Breast epithelium (tissue), 4 donors: ENCODE measurements around the gene P2RX3. TPM values are rescaled to one million over a fixed set of nuclear protein-coding genes. Genes with fewer than 3 reads are reported as not detected.

Experiments
- DNase-seq, 2 donors: peaks; one replicate each; pipeline ENCODE4 v3.0.0-alpha.2; 2019; ENCODE audit warnings: low spot score in 2 of 2
- H3K27ac ChIP-seq, 2 donors: fragments of 200-600 bp; sonication (generic) in 1 of 2; one replicate each; pipeline ENCODE4 v1.5.1; 2016 to 2019; ENCODE audit warnings: mild to moderate bottlenecking in 1 of 2
- H3K27me3 ChIP-seq, 2 donors: fragments of 200-600 bp; sonication (generic) in 1 of 2; one replicate each; pipeline versions ENCODE4 v1.5.1 to v1.6.0; 2017 to 2019; ENCODE audit warnings: control low read depth in 1 of 2, mild to moderate bottlenecking in 1 of 2
- H3K36me3 ChIP-seq: fragments of 200-600 bp; one replicate; pipeline ENCODE4 v1.5.1; 2019
- H3K4me1 ChIP-seq, 2 donors: fragments of 200-600 bp; sonication (generic); one replicate each; pipeline ENCODE4 v1.5.1; 2016 to 2019; ENCODE audit warnings: control low read depth in 1 of 2
- H3K4me3 ChIP-seq, 3 donors: fragments of 200-600 bp; sonication (generic); 1 replicate in 2 of 3; 2 replicates in 1 of 3; pipeline ENCODE4 v1.5.1; 2016 to 2019; ENCODE audit warnings: mild to moderate bottlenecking in 3 of 3, moderate library complexity in 2 of 3
- H3K9me3 ChIP-seq, 2 donors: fragments of 200-600 bp; sonication (generic) in 1 of 2; one replicate each; pipeline ENCODE4 v1.5.1; 2016 to 2019; ENCODE audit warnings: control low read depth in 1 of 2
- POLR2A ChIP-seq: fragments of 450-650 bp; IDR thresholded peaks from one replicate; pipeline ENCODE4 v1.6.1; 2016; ENCODE audit warnings: antibody characterized with exemption, mild to moderate bottlenecking, moderate library complexity
- POLR2AphosphoS5 ChIP-seq, 3 donors: sonication (generic); formaldehyde crosslinking; IDR thresholded peaks; one replicate each; pipeline ENCODE4 v1.6.1; 2017; ENCODE audit warnings: antibody characterized with exemption in 3 of 3
- intact Hi-C: fragments of 100-400 bp; cut with DNase I; formaldehyde crosslinking; loops from one replicate; pipeline ENCODE4 v1.15.1; 2023; ENCODE audit warnings: low total_unique reads
- total RNA-seq, 3 donors: library from RNA; depleted of rRNA; stranded (reverse); fragments of >200 nt; gene quantifications; one replicate each; pipeline ENCODE4 v1.1.0, GENCODE V29; 2016
- TF ChIP-seq, protein P1 (sequence below), 3 donors: fragments of 450-650 bp; IDR thresholded peaks; one replicate each; pipeline ENCODE4 v1.5.1; 2016 to 2017; ENCODE audit warnings: antibody characterized with exemption in 3 of 3, mild to moderate bottlenecking in 3 of 3, moderate library complexity in 3 of 3

The P2RX3 gene
- total RNA-seq, 3 donors from 2014 or later, result not detected

DNA sequence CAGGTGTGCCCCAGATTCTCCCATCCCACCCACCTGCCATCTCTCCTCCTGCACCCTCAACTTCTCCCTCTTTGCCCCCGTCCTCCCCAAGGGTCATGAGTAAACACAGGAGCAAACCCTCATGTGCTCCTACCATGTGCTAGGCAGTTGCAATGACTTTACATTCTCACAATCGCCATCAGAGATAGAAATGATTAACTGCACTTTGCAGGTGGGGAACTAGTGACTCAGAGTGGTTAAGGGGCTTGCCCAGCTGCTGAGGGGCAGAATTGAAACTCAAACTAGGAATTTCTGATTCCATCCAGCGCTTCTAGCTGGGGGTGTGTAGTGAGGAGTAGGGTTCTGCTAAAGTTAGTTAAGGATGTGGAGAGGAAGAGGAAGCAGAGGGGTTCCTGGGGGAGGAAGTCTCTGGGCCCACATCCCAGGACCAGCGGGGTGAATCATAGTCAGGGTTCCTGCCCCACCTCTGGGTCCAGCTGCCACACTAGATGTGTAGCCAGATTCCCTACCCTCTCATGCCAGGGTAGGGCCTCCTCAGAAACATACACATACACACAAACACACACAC lies 68.3 kb downstream of the P2RX3 start:
- intact Hi-C loops, result no loop called here
- H3K36me3 ChIP-seq, result no peaks in the 10 kb centered on the region
- H3K27me3 ChIP-seq, result no peaks in the 10 kb centered on the region
- no peak overlapping the region for H3K4me3 ChIP-seq
- no peak for DNase-seq
- H3K4me1 ChIP-seq, result no peaks in the 10 kb centered on the region
- no peaks in the 10 kb centered on the region for H3K9me3 ChIP-seq
- TF ChIP-seq POLR2A (no peak), POLR2AphosphoS5 (IDR thresholded peaks at IDR 0.05) (no peak)
- TF ChIP-seq, protein P1, sequence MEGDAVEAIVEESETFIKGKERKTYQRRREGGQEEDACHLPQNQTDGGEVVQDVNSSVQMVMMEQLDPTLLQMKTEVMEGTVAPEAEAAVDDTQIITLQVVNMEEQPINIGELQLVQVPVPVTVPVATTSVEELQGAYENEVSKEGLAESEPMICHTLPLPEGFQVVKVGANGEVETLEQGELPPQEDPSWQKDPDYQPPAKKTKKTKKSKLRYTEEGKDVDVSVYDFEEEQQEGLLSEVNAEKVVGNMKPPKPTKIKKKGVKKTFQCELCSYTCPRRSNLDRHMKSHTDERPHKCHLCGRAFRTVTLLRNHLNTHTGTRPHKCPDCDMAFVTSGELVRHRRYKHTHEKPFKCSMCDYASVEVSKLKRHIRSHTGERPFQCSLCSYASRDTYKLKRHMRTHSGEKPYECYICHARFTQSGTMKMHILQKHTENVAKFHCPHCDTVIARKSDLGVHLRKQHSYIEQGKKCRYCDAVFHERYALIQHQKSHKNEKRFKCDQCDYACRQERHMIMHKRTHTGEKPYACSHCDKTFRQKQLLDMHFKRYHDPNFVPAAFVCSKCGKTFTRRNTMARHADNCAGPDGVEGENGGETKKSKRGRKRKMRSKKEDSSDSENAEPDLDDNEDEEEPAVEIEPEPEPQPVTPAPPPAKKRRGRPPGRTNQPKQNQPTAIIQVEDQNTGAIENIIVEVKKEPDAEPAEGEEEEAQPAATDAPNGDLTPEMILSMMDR (IDR thresholded peaks at IDR 0.05), result no peak
- H3K27ac ChIP-seq, result peak overlapping the region; percentile 33 to 69

DNA sequence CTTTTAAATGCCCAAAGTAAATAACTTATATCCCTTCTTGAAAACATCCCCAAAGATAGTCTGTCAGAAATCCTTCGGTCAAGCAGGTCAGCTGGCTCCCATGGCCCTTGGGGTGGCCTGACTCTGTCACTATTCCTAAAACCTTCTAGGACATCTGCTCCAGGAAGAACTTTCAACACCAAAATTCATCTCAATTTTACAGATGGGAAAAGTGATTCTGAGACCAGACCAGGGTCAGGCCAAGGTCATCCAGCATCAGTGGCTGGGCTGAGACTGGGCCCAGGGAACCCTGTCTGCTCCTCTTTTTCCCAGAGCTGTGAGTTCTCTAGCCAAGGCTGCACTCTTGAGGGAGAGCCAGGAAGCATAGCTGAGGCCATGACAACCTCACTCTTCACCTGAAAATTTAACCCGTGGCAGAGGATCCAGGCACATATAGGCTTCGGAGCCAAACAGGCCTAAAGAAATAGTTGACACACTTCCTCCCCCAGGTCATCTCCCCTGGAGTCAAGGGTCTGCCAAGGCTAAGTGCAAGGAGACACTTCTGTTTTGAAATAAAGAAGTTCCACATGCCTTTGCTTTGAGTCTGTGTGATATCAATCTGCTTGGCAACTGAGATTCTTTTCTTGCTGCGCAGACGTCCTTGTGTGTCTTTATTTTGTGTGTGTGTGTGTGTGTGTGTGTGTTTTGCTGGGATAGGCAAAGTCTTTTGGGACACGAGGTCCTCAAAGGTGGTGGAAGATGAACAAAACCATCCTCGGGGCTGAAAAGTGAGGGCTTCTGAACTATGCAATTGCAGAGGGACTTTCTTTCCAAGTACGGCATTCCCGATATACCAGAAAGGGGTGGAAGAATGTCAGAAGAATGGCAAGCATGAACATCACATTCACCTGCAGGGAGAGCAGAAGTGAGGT lies 69.1 kb downstream of the P2RX3 start:
- Histone ChIP-seq H3K27me3 (no peaks in the 10 kb centered on the region), H3K36me3 (no peaks in the 10 kb centered on the region), H3K4me1 (no peaks in the 10 kb centered on the region), H3K4me3 (no peak overlapping the region), H3K9me3 (no peaks in the 10 kb centered on the region), H3K27ac (peak overlapping the region; percentile 33 to 69)
- intact Hi-C loops, result no loop called here
- TF ChIP-seq, protein P1 (IDR thresholded peaks at IDR 0.05), result no peak
- TF ChIP-seq POLR2AphosphoS5 (IDR thresholded peaks at IDR 0.05) (no peak), POLR2A (no peak)
- no peak for DNase-seq

DNA sequence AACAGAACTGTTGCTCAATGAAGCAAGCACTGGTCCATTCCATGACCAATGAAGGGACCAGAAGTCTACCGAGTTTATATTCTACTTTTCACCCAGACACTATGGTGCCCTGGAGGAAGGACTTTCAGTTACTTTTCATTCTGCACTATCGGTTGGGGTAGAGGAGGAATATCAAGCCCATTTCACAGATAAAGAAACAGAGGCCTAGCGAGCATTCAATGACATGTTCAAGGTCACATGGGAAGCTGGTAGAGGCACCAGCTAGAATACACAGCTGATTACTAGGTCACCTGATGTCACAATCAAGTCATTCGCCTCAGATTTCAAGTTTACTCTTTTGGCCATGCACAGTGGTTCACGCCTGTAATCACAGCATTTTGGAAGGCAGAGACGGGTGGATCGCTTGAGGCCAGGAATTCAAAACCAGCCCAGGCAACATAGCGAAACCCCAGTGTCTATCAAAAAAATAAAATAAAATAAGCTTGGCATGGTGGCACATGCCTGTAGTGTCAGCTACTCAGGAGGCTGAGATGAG lies 69.9 kb downstream of the P2RX3 start:
- Histone ChIP-seq H3K4me1 (no peaks in the 10 kb centered on the region), H3K9me3 (no peaks in the 10 kb centered on the region), H3K36me3 (no peaks in the 10 kb centered on the region), H3K27me3 (no peaks in the 10 kb centered on the region), H3K4me3 (no peak overlapping the region), H3K27ac (no peak overlapping the region)
- no peak for DNase-seq
- TF ChIP-seq POLR2AphosphoS5 (IDR thresholded peaks at IDR 0.05), result no peak
- TF ChIP-seq, protein P1 (IDR thresholded peaks at IDR 0.05), result no peak
- no peak for TF ChIP-seq POLR2A
- intact Hi-C loops, result no loop called here

DNA sequence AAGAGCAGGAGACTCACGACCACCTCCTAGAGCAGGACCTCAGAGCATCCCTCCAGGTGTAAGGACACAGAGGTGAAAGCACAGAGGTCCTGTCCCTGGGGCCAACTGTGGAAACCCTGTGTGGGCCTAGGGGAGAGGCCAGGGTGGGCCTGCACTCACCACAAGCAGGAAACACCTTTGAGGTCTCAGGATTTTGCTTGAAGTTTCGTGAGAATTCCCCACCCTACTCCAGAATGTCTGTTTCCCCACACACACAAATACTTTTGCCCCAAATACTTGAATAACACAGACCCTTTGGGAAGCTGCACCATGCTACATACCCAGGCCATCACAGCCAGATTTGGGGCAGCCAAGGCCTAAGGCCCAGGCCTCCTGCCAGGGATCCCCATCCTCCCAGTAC lies 70.6 kb downstream of the P2RX3 start:
- Histone ChIP-seq H3K27me3 (no peaks in the 10 kb centered on the region), H3K4me1 (no peaks in the 10 kb centered on the region), H3K4me3 (no peak overlapping the region), H3K9me3 (no peaks in the 10 kb centered on the region), H3K27ac (peak overlapping the region in 1 of 2 donors; percentile 19), H3K36me3 (no peaks in the 10 kb centered on the region)
- DNase-seq, result no peak
- TF ChIP-seq POLR2A, result no peak
- TF ChIP-seq, protein P1 (IDR thresholded peaks at IDR 0.05), result no peak
- TF ChIP-seq POLR2AphosphoS5 (IDR thresholded peaks at IDR 0.05), result no peak
- intact Hi-C loops, result no loop called here
